Central memory CD4-positive, alpha-beta T cell (primary cell): ENCODE results near the gene PVALEF.

Experiments
- DNase-seq: peaks from one replicate; pipeline ENCODE4 v3.0.0; 2022

The PVALEF gene

DNA sequence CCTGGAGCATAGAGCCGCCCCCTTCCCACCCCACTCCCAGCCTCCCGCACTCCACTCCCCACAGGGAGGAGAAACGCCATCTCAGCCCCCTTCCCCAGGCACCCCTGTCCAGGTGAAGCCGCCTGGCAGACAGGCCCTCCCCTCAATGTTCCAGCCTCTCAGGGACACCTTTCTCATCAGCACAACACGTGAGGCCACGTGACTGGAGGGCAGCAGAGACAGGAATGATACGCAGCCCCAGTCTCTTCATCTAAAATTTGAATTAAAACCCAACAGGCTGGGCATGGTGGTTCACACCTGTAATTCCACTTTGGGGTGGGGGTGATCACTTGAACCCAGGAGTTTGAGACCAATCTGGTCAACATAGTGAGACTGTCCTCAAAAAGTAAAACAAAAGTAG, 20.9 kb downstream of the PVALEF start:
- no peak for DNase-seq

DNA sequence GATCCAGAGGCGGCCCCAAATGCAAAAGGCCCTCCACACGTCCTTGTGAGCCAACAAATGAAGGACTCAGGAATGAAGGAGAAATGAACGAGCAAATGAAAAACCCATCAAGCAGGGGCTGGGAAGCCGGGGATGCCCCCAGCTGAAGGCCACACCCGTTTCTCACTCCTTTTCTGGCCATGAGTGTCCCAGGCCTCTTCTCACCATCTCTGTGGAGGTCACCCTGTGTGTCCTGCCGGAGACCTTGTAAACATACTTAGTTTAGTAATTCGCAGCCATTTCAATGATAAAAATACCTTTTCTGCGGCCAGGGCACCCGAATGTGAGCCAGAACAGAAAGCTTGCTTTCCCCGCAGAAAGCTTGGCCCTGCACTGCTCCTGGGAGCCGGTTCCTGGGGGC, 21.8 kb downstream of the PVALEF start:
- no peak for DNase-seq

DNA sequence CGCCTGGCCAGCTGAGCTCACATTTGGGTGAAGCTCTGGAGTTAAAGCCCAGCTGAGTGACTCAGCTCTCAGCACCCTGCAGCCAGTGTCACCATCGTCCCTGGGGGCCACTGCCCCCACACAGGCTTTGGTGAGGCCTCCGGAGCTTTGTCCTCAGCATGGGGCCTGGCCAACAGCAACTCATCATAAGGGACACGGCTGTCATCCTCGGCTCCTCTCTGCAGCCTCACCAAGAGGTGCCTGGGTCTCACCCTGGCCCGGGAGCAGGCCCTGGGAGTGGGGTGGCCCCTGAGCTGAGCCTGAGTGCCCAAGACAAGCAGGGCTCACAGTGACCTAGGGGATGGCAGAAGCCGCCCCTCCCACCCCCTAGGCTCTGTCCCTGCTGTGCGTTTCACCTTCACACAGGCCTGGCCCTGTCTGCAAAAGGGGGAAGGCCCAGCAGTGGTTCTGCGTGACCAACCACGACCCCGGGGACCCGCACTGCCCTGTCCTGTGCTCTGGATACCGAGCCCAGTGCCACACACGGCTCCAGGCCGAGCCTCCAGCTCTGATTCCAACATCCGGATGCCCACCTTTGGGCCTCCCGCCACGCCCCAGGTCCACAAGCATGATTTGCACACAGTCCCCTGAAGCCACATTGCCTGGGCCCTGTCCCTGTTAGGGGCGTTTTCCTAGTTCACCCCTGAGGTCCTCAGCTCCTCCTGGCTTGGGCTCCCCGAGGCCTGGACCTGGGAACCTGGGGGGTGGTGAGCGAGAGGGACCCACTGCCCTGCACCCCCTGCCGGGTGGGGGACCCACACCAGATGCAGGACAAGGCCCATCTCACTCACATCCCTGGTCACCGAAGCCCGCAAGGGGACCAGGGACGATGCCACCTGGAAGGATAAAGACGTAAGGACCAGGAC, 22.5 kb downstream of the PVALEF start:
- DNase-seq: no peak

DNA sequence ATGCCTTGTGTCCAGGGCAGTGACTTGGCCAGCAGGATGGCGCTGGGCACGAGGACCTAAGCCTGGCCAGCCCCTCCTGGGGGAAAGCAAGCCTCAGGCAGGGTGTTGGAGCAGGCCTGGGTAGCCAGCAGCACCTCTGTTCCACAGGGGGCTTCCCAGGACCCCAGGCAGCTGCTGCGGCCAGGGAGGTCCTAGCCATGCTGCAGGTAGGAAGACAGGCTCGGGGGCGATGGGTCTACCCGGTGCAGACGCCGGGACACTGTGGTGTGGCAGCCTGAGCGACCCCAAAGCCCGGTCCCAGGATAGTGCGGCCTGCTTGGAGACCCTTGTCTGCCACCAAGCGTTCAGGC, 23.2 kb downstream of the PVALEF start:
- no peak for DNase-seq

DNA sequence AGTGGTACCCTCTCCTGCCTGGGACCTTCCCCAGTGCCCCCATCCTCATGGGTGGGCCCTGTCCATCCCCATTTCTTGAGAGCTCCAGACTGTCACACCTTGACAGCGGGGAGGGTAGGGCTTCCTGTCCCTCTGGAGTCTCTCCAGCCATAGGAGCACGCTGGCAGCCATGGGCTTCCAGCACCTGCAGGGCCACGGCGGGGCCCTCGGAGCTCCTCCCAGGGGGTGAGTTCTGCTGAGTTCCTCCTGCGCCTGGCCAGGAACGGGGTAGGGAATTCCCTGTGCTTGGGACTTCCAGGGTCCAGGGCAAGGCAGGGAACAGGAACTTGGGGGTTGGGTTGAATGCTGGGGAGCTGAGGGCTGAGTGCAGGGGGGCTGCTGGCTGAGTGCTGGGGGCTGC, 23.7 kb downstream of the PVALEF start:
- no peak for DNase-seq

DNA sequence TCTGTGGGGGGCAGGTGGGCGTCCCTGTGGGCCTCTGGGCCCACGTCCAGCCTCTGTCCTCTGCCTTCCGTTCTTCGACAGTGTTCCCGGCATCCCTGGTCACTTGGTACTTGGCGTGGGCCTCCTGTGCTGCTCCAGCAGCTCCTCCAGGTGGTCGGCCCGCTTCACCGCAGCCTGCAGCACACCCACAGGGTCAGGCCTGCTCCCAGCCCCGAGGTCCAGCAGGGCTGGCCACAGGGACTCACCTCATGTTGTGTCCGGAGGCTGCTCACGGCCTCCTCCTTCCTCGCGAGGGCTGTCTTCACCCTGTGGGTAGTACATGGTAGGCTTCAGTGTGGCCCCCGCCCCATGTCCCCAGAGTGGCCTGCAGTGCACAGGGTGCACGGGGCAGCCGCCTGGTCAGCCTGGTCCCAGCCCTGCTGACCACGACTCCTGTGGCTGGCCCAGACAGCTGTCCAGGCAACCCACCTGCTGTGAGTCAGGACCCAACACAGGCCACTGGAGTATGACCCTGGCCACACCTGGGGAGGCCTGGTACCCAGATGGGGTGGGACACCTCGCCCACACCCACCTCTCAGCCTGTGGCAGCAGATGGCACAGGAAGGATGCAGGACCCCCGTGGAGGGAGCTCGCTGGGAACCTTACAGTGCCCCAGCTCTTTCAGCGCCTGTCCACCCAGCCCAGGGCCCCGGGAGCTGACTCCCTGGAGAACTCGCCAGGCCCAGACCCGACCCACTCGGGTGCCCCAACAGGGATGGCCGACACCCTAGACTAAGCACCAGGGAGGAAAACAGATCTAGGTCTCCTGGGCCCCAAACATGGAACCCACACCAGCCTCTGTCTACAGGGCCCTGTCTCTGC, 24.6 kb downstream of the PVALEF start:
- no peak for DNase-seq

DNA sequence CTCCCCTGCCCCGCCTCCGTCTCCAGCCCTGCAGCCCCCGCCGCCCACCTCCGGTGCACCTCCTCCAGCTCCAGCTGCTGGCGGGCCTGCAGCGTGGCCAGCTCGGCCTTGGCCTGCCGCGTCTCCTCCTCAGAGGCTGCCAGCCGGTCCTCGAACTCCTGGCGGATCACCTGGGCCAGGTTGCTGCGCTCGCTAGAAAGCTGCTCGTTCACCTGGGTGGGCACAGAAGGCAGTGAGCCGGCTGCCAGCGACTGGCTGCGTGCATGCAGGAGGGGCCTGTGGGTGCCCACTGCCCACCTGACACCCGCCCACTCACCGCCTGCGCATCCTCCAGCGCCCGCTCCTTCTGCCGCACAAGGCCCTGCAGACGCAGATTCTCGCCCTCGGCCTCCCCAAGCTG, 25.3 kb downstream of the PVALEF start:
- DNase-seq: no peak

DNA sequence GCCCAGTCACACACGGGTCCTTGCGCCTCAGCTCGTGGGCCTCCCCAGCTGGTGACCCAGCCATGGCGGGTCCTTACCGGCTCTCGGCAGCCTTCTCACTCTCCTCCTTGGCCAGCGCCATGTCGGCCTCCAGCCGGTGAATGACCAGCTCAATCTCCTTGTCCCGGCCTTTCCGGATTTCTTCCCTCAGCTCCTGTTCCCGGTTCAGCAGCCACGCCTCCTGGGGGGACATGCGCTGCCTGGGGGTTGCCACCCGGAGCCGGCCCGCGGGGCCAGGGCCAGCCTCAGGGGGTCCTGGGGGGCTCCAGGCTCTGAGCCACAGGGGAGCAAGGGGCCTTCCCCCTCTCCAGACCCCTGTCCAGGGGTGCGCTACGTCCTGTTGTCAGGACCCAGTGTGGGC, 25.8 kb downstream of the PVALEF start:
- no peak for DNase-seq

DNA sequence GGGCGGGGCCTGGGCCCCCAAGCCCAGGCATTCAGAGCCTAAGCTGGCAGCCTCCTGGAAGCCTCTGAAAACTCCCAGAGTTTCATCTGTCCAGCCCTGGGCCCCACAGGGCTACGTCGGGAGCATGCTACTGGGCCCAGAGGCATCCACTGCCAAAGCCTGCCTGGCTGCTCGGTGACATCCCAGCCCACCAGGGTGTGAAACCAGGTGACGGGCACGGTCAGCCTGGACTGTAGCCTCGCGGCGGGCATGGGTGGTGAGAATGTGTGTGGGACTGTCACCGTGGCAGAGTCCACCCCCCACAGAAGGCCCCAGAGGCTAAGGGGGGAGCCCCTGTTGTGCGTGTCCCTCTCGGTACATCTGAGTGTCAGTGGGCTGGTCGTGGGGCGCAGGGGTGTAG, 26.3 kb downstream of the PVALEF start:
- no peak for DNase-seq

DNA sequence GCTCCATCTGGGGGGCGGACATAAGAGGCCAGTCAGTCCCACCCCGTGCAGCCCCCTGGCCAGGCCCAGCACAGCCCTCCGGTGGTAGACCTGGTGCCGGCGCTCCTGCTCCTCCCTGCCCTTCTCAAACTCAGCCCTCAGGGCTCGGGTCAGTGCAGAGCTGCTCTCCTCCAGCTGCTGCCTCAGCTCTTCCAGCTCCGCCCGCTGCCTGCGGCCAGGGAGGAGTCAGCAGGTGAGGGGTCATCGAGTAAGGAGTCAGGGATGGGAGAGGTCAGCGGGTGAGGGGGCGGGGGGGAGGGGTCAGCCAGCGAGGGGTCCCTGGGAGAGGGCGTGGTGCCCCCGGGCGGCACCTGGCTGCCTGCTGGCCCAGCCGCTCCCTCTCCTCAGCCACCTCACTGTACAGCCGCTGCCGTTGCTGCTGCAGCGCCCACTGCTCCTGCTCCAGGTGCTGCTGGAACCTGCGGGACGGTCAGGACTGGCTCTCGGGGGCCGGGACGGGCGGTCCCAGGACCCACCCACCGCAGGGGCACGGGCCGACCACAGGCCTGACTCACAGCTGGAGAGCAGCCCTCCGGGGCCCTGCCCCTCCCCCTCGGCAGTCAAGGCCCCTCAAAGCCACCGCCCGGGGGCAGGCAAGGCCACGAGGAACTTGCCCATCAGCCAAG, 27.2 kb downstream of the PVALEF start:
- no peak for DNase-seq

- no peak for DNase-seq
Observed at GRCh38 chr17:81193051-81193410, 27.7 kb downstream of the PVALEF start.

- DNase-seq: no peak
Observed at GRCh38 chr17:81193470-81194224, 28.3 kb downstream of the PVALEF start.

- no peak for DNase-seq
Observed at GRCh38 chr17:81194225-81194760, 29.0 kb downstream of the PVALEF start.

- DNase-seq: no peak
Observed at GRCh38 chr17:81194941-81195901, 29.9 kb downstream of the PVALEF start.

DNA sequence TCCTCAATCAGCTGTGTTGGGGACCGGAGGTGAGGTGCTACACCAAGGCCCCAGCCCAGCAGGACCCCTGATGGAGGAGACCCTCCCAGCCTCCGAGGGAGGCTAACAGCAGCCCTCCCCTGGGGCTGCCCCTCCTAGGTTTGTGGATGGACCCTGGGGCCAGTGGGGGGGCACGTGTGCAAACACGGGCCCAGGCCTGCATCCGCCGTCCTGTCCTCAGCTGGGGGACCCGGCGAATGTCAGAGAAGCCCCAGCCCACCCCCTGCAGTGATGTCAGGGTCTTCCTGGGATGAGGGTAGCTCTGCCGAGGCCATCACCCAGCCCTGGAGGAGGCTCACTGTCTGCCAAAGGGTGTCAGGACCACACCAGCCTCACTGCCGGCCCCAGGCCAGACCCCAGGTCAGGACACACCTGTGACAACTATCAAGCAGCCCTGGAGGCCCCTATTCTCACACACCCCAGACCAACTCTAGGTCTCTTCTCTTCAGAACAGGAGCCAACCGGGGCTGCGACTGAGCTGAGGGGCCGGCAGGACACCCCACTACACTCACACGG, 30.7 kb downstream of the PVALEF start:
- no peak for DNase-seq

DNA sequence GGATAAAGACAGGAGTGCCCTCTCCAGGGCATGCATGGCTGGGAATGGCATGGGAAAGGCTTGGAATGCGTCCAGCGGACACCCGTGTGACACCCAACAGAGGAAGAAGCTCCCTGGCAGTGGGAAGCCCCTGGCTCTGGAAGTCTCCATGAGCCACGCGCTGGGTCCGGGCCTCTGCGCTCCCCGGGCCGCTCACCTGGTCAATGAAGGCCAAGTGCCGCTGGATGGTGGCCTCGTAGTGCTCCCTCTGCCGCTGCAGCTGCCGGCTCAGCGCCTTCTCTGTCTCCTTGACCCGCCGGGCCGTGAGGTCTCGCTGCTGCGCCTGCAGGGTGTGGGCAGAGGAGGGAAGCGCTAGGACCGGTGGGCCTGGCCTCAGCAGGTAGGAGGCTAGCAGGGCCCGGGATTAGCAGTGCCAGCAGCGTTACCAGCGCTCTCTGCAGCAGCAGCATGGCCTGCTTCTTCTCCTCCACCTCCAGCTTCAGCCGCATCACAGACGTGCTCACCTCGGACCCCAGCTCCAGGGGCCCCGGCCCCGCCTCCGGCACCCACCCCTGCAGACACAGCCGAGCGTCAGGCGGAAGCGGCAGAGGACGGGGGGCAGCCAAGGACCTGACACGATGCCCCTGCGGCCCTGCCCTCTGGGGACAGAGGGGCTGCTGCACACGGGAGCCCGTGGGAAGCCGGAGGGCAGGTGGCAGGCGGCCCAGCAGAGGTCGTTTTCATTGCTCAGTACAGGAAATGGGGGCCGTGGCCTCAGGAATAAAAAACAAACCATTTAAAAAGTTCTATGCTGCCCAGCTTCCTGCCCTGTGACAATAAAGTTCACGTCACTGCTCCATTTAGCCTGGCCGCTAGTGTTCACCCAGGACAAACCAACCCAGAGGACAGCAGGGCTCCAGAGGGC, 31.4 kb downstream of the PVALEF start:
- DNase-seq: no peak

GRCh38 chr17:81197409-81197795, 32.1 kb downstream of the PVALEF start:
- no peak for DNase-seq

DNA sequence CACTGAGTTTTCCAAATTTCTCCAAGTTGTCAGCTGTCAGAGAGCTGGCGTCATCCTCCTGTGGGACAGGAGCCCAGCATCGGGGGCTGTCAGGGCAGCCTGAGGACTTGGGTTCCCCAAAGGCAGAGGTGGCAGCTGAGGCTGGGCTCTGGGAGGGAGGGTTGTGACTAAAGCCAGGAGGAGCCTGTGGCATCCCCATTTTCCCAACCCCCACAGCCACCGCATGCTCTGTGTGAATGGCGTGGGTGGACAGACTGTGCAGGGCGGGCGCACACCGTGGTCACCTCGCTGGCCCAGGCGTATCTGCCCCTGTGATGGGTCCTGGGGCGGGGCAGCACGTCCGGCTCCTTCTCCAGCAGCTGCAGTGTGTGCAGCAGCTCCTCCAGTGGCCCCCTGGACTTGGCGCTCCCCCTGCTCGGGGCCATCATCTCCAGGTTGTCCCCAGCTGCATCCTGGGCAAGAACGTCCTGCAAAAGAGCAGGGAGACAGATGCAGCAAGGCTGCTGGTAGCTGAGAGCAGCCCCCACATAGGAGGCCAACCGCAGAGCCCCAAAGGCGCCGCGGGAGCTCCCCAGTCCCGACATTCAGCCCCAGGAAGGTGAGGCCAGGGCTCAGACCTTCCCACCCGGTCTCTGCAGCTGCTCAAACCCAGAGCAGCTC, 32.7 kb downstream of the PVALEF start:
- DNase-seq: no peak

- DNase-seq: no peak
Observed at GRCh38 chr17:81198826-81199481, 33.6 kb downstream of the PVALEF start.
